Naive B cell (primary cell): Measurements from ENCODE around the gene JAZF1. TPM values are rescaled to one million over a fixed set of nuclear protein-coding genes. Genes with fewer than 3 reads are reported as not detected.
"Not testable (repeated sequence)": the region's sequence is repeated elsewhere in the genome, so short reads cannot be mapped to it uniquely, and the experiment has no call there.

Source experiments
- ATAC-seq, 2 donors: fragments of 150-1000 bp; cut with Tn5 transposase; 2 replicates each; pipeline ENCODE4 v1.10.0; 2021; ENCODE audit warnings: low read depth in 2 of 2, mild to moderate bottlenecking in 2 of 2, moderate library complexity in 2 of 2
- DNase-seq: peaks from one replicate; pipeline ENCODE4 v3.0.0; 2022
- H3K27ac Mint-ChIP-seq, 6 donors: one replicate each; pipeline ENCODE4 v1.8.0; 2020 to 2022; ENCODE audit warnings: mild to moderate bottlenecking in 6 of 6, mixed read lengths in 6 of 6, moderate library complexity in 5 of 6, inconsistent platforms in 2 of 6
- H3K27me3 Mint-ChIP-seq, 3 donors: one replicate each; pipeline ENCODE4 v1.8.0; 2021 to 2022; ENCODE audit warnings: mixed read lengths in 3 of 3, mild to moderate bottlenecking in 1 of 3
- H3K36me3 Mint-ChIP-seq, 2 donors: one replicate each; pipeline ENCODE4 v1.8.0; 2020 to 2022; ENCODE audit warnings: mixed read lengths in 2 of 2, inconsistent platforms in 1 of 2, mild to moderate bottlenecking in 1 of 2
- H3K4me1 Mint-ChIP-seq, 3 donors: one replicate each; pipeline ENCODE4 v1.8.0; 2020 to 2022; ENCODE audit warnings: mixed read lengths in 3 of 3, inconsistent platforms in 1 of 3, mild to moderate bottlenecking in 1 of 3, moderate library complexity in 1 of 3
- H3K4me3 Mint-ChIP-seq, 8 donors: one replicate each; pipeline ENCODE4 v1.8.0; 2020 to 2022; ENCODE audit warnings: mild to moderate bottlenecking in 8 of 8, mixed read lengths in 8 of 8, moderate library complexity in 8 of 8, inconsistent platforms in 2 of 8
- H3K9me3 Mint-ChIP-seq, 7 donors: one replicate each; pipeline ENCODE4 v1.8.0; 2020 to 2022; ENCODE audit warnings: mixed read lengths in 7 of 7, mild to moderate bottlenecking in 5 of 7, inconsistent platforms in 2 of 7, moderate library complexity in 1 of 7
- polyA plus RNA-seq, 6 donors: library from polyadenylated mRNA; unstranded; fragments of 300-500 nt; fragmentation: Illumina TruSeq; gene quantifications; one replicate each; pipeline ENCODE4 v1.2.3, GENCODE V29; 2021; ENCODE audit warnings: low read depth in 6 of 6

The JAZF1 gene
- polyA plus RNA-seq, 6 donors from 2014 or later = 25.4 to 37.7 (median 28.3) TPM

DNA sequence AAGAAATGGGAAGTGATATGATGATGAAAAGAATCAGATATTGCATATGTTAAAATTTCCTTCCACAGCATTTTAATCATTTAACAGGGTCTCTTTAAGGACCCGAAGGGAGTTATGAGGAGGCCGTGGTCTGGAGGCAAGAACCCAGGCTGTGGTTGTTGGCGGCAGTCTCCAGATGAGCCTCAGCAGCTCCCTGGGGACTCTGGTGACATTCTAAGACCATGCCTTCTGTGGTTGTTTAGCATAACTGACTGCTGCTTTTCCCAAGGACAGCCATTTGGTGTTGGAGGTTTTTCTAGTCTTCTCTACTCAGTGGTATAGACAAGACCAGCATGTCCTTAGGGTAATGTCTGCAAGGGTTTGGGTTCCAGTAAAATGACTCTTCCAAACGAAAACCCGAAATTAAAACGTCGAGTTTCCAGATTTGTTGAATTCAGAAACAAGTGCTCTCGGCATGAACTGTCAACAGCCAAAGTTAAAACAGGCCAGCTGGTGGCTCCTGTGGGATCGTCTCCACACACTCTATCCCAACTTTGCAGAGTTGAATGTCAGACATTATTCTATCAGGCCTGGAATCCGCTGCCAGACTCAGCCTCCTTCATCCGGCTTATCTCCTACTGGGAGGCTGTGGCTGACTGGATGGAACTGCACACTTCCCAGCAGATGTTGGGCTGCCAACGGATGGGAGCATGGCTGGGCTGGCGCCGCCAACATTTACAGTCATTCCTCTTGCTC, 257.5 kb downstream of the JAZF1 start:
- Mint-ChIP-seq H3K4me3 (peak overlapping the region in 1 of 8 donors; percentile 45), H3K36me3 (no peaks in the 10 kb centered on the region), H3K27ac (peak overlapping the region in 3 of 6 donors; percentile 18 to 54 (median 26)), H3K9me3 (no peaks in the 10 kb centered on the region), H3K27me3 (no peaks in the 10 kb centered on the region), H3K4me1 (peaks cover 49 to 64% (median 49%) of the 10 kb centered on the region in 3 donors)
- ATAC-seq (peak; percentile 37 to 44), DNase-seq (no peak)

DNA sequence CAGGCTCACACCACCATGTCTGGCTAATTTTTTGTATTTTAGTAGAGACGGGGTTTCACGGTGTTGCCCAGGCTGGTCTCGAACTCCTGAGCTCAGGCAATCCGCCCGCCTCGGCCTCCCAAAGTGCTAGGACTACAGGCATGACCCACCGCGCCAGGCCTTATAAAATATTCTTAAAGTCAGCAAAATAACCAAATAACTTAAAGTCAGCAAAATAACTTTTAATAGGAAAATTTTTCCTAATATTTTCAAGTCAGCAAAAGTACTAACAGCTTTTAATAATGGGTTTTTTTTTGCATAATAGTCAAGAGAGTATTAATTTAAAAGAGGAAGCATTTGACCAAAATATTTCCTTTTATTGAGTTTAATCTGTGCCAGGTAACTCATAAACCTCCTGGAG, 258.2 kb downstream of the JAZF1 start:
- not testable (repeated sequence) for H3K4me3 Mint-ChIP-seq, H3K36me3 Mint-ChIP-seq, H3K9me3 Mint-ChIP-seq, DNase-seq, H3K27me3 Mint-ChIP-seq, ATAC-seq
- Mint-ChIP-seq H3K4me1 (peaks cover 49 to 62% (median 56%) of the 10 kb centered on the region in 3 donors), H3K27ac (peak overlapping the region in 2 of 6 donors; percentile 18 to 52)

GRCh38 chr7:27921081-27921836, 259.3 kb downstream of the JAZF1 start:
- peak; percentile 48 to 52 for ATAC-seq
- Mint-ChIP-seq H3K27ac (peak overlapping the region in 1 of 6 donors; percentile 24), H3K36me3 (peaks cover 0 to 5% of the 10 kb centered on the region in 2 donors), H3K9me3 (no peaks in the 10 kb centered on the region), H3K4me3 (no peak overlapping the region), H3K4me1 (peaks cover 47 to 54% (median 51%) of the 10 kb centered on the region in 3 donors), H3K27me3 (no peaks in the 10 kb centered on the region)
- DNase-seq = peak; percentile 27

- no peak for ATAC-seq
- no peak overlapping the region for H3K4me3 Mint-ChIP-seq
Measured at GRCh38 chr7:27920281-27920946, 260.2 kb downstream of the JAZF1 start.

DNA sequence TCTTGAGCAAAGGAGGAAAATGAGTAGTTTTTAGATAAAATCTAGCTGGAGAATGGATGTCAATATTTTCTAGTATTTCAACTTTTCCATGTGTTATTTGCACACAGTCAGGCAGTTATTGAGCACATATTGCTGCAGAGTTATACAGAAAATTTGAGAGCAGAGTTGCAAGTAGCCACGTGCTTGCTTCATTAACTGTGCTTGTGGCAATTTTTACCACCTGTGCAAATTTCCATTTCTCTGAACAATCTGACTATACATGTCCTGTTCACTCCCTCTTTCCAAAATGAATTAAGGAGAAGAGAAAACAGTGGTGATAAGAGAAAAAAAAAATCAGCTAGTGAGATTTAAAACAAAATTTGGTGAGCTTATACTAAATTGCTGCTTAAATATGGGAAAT, 262.1 kb downstream of the JAZF1 start:
- H3K4me1 Mint-ChIP-seq = peaks cover 27 to 35% (median 30%) of the 10 kb centered on the region in 3 donors
- ATAC-seq (no peak), DNase-seq (no peak)

More at GRCh38 chr7:27920281-27920946, 260.2 kb downstream of the JAZF1 start:
- Mint-ChIP-seq H3K4me1 (peaks cover 42 to 45% (median 42%) of the 10 kb centered on the region in 3 donors), H3K27ac (peak overlapping the region in 1 of 6 donors; percentile 12), H3K9me3 (no peaks in the 10 kb centered on the region), H3K27me3 (no peaks in the 10 kb centered on the region), H3K36me3 (peaks cover 0 to 5% of the 10 kb centered on the region in 2 donors)
- no peak for DNase-seq

DNA sequence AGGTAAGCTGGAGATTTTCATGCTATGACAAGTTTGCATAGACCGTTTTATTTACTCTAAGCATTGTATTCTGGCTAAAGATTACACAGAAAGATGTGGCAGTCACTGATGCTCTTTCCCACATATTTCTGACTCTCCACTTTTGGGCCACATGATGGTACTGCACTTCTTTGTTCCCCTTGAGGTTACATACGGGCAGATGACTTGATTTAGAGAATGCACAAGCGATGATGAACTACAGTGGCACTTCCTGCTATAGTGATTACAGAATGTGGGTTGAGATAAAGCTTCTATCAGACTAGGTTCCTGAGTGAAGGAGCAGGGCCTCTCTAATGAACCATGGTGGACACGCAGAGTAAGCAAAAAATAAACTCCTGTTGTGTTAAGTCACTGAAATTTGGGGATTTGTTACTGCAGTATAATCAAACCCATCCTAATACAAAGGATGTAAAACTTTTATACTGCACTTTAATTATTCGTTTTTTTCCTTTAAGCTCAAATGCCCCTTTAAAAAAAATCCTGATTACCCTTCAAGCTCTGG, 262.8 kb downstream of the JAZF1 start:
- Mint-ChIP-seq H3K9me3 (no peaks in the 10 kb centered on the region), H3K4me1 (peaks cover 23 to 33% (median 24%) of the 10 kb centered on the region in 3 donors), H3K36me3 (peaks cover 0 to 12% of the 10 kb centered on the region in 2 donors), H3K27me3 (no peaks in the 10 kb centered on the region), H3K4me3 (no peak overlapping the region), H3K27ac (peak overlapping the region in 1 of 6 donors; percentile 73)
- DNase-seq = no peak
- no peak for ATAC-seq

More for the DNA sequence above, 262.1 kb downstream of the JAZF1 start:
- peak overlapping the region in 1 of 6 donors; percentile 50 for H3K27ac Mint-ChIP-seq
- no peak overlapping the region for H3K4me3 Mint-ChIP-seq
- peaks cover 0 to 11% of the 10 kb centered on the region in 2 donors for H3K36me3 Mint-ChIP-seq
- no peaks in the 10 kb centered on the region for H3K27me3 Mint-ChIP-seq
- H3K9me3 Mint-ChIP-seq = no peaks in the 10 kb centered on the region

DNA sequence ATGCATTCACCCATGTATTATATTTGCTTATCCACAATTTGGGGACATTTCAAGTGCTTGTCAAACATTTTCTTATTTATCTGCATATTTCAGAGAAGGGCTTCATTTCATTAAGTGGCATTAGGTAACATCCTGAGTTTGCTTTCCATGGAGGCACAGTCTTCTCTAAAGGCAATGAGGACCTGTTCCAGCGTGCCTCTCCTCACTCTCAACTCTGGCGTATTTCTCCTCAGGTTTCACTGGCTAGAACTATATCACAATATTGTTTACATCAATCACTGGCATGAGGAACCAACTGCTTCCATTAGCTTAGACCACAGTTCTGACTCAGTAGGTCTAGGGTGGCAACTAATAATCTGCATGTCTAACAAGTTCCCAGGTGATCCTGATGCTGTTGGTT, 263.5 kb downstream of the JAZF1 start:
- no peak overlapping the region for H3K4me3 Mint-ChIP-seq
- no peaks in the 10 kb centered on the region for H3K27me3 Mint-ChIP-seq
- no peak for ATAC-seq
- peak overlapping the region in 1 of 6 donors; percentile 54 for H3K27ac Mint-ChIP-seq
- no peaks in the 10 kb centered on the region for H3K9me3 Mint-ChIP-seq
- H3K4me1 Mint-ChIP-seq = peaks cover 22 to 30% (median 24%) of the 10 kb centered on the region in 3 donors
- DNase-seq = no peak
- peaks cover 0 to 12% of the 10 kb centered on the region in 2 donors for H3K36me3 Mint-ChIP-seq

- Mint-ChIP-seq H3K27me3 (no peaks in the 10 kb centered on the region), H3K4me1 (peaks cover 14 to 33% (median 26%) of the 10 kb centered on the region in 3 donors), H3K27ac (peak overlapping the region in 1 of 6 donors; percentile 28), H3K36me3 (peaks cover 0 to 12% of the 10 kb centered on the region in 2 donors), H3K9me3 (no peaks in the 10 kb centered on the region), H3K4me3 (no peak overlapping the region)
- no peak for DNase-seq
- no peak for ATAC-seq
Measured at GRCh38 chr7:27916372-27916771, 264.2 kb downstream of the JAZF1 start.

GRCh38 chr7:27914409-27914808, 266.2 kb downstream of the JAZF1 start:
- Mint-ChIP-seq H3K4me1 (peaks cover 9 to 33% (median 29%) of the 10 kb centered on the region in 3 donors), H3K36me3 (peaks cover 0 to 12% of the 10 kb centered on the region in 2 donors), H3K9me3 (no peaks in the 10 kb centered on the region), H3K4me3 (no peak overlapping the region), H3K27ac (no peak overlapping the region), H3K27me3 (no peaks in the 10 kb centered on the region)
- no peak for ATAC-seq
- DNase-seq = no peak

- Mint-ChIP-seq H3K27me3 (no peaks in the 10 kb centered on the region), H3K9me3 (no peaks in the 10 kb centered on the region), H3K27ac (no peak overlapping the region), H3K4me3 (no peak overlapping the region), H3K4me1 (peaks cover 21 to 39% (median 22%) of the 10 kb centered on the region in 3 donors), H3K36me3 (peaks cover 0 to 12% of the 10 kb centered on the region in 2 donors)
- no peak for ATAC-seq
- no peak for DNase-seq
Measured at GRCh38 chr7:27912751-27913150, 267.8 kb downstream of the JAZF1 start.

DNA sequence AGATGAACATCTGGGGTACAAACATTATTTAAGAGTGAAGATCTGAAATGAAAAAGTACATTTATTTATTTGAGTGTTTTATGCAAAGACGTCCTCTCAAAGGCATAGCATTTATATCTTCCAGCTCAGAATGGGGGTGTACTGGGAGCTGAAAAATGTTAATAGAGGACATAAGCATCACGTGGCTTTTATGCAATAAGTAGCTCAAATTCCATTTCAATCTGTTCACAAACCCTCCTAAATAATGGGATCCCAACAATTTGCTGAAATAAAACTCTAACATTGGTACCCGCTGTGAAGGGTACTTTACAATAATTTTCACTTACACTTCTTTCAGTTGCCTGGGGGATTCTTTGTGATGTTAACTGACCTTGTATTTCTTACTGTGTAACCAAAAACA, 268.7 kb downstream of the JAZF1 start:
- ATAC-seq (no peak), DNase-seq (no peak)
- Mint-ChIP-seq H3K27me3 (no peaks in the 10 kb centered on the region), H3K9me3 (no peaks in the 10 kb centered on the region), H3K27ac (no peak overlapping the region), H3K4me1 (peaks cover 21 to 37% (median 30%) of the 10 kb centered on the region in 3 donors), H3K36me3 (peaks cover 0 to 7% of the 10 kb centered on the region in 2 donors), H3K4me3 (no peak overlapping the region)

DNA sequence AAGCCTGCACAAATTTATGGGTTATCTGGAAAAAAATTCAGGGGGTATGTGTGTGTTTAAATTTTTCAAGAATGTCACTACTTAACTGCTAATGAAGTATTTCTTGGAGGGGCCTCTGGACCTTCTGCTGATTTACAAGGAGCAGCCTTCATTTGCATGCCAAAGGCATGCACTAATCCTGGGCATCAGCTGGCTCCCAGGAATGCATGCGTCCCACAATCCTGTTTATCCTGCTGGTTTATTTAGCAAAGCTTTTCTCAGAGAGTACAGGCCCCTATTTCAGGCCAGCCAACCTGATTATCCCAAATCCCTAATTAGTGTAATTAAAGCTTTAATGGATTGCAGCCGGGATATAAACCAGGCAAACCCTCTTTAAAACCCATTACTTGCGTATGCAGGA, 270.3 kb downstream of the JAZF1 start:
- H3K36me3 Mint-ChIP-seq = peaks cover 0 to 7% of the 10 kb centered on the region in 2 donors

More for the DNA sequence above, 270.3 kb downstream of the JAZF1 start:
- Mint-ChIP-seq H3K27ac (peak overlapping the region in 1 of 6 donors; percentile 83), H3K4me1 (peaks cover 14 to 47% (median 30%) of the 10 kb centered on the region in 3 donors), H3K9me3 (no peaks in the 10 kb centered on the region), H3K4me3 (peak overlapping the region in 1 of 8 donors; percentile 3), H3K27me3 (no peaks in the 10 kb centered on the region)
- no peak for ATAC-seq
- DNase-seq = no peak
